GM23248 (cell line): Measurements from ENCODE around the gene PAK2. TPM values are rescaled to one million over a fixed set of nuclear protein-coding genes. Genes with fewer than 3 reads are reported as not detected.
"Not testable (repeated sequence)": the region's sequence is repeated elsewhere in the genome, so short reads cannot be mapped to it uniquely, and the experiment has no call there.

ENCODE experiments used
- DNase-seq: peaks from one replicate; pipeline ENCODE4 v3.0.0-alpha.2; 2015
- H2AFZ ChIP-seq: fragments of 200-600 bp; sonication (generic); 2 replicates; pipeline ENCODE4 v1.6.1; 2016; ENCODE audit warnings: antibody characterized with exemption
- H3F3A ChIP-seq: fragments of 200-600 bp; sonication (generic); 2 replicates; pipeline ENCODE4 v1.6.1; 2016; ENCODE audit warnings: mild to moderate bottlenecking, antibody characterized with exemption, mixed run types; ENCODE audit not compliant: insufficient read depth
- H3K27ac ChIP-seq: fragments of 200-600 bp; sonication (generic); 2 replicates; pipeline ENCODE4 v1.5.1; 2016; ENCODE audit warnings: mild to moderate bottlenecking
- H3K27me3 ChIP-seq: fragments of 200-600 bp; sonication (generic); replicated peaks from 2 replicates; pipeline ENCODE4 v1.6.1; 2016; ENCODE audit warnings: mild to moderate bottlenecking; ENCODE audit not compliant: insufficient read depth
- H3K36me3 ChIP-seq: fragments of 200-600 bp; sonication (generic); 2 replicates; pipeline ENCODE4 v1.6.1; 2016; ENCODE audit warnings: low read depth, mild to moderate bottlenecking
- H3K4me1 ChIP-seq: fragments of 200-600 bp; sonication (generic); 2 replicates; pipeline ENCODE4 v1.6.1; 2016; ENCODE audit warnings: mild to moderate bottlenecking; ENCODE audit not compliant: insufficient read depth
- H3K4me2 ChIP-seq: fragments of 200-600 bp; sonication (generic); one replicate; pipeline ENCODE4 v1.6.1; 2016; ENCODE audit warnings: mild to moderate bottlenecking; ENCODE audit not compliant: unreplicated experiment
- H3K4me3 ChIP-seq: fragments of 200-600 bp; sonication (generic); 2 replicates; pipeline ENCODE4 v1.5.1; 2016; ENCODE audit warnings: mild to moderate bottlenecking
- H3K79me2 ChIP-seq: fragments of 200-600 bp; sonication (generic); 2 replicates; pipeline ENCODE4 v1.6.1; 2016; ENCODE audit warnings: mild to moderate bottlenecking; ENCODE audit not compliant: insufficient read depth
- H3K9ac ChIP-seq: fragments of 200-600 bp; sonication (generic); 2 replicates; pipeline ENCODE4 v1.6.1; 2016; ENCODE audit warnings: mild to moderate bottlenecking
- H3K9me2 ChIP-seq: fragments of 200-600 bp; sonication (generic); 2 replicates; pipeline ENCODE4 v1.6.1; 2016; ENCODE audit warnings: mixed run types, mild to moderate bottlenecking, moderate library complexity; ENCODE audit not compliant: insufficient read depth
- H3K9me3 ChIP-seq: fragments of 200-600 bp; sonication (generic); one replicate; pipeline ENCODE4 v1.6.1; 2017; ENCODE audit warnings: low read depth
- H4K20me1 ChIP-seq: fragments of 200-600 bp; sonication (generic); 2 replicates; pipeline ENCODE4 v1.6.0; 2016; ENCODE audit not compliant: insufficient read depth
- EZH2 ChIP-seq: fragments of 200-600 bp; sonication (generic); IDR thresholded peaks from 2 replicates; pipeline ENCODE4 v1.6.1; 2018; ENCODE audit warnings: antibody characterized with exemption, mild to moderate bottlenecking; ENCODE audit not compliant: insufficient read depth, poor library complexity, severe bottlenecking
- EZH2phosphoT487 ChIP-seq: fragments of 200-600 bp; sonication (generic); IDR thresholded peaks from 2 replicates; pipeline ENCODE4 v1.6.1; 2018; ENCODE audit warnings: antibody characterized with exemption, moderate library complexity, mild to moderate bottlenecking, low read depth; ENCODE audit not compliant: insufficient read depth
- WGBS, 2 experiments: methylation state at CpG; one replicate each; pipeline ENCODE4 v1.1.6; 2015 to 2017; ENCODE audit warnings: low lambda C conversion rate in 2 of 2, low coverage in 1 of 2; ENCODE audit errors: missing lambda C conversion rate in 2 of 2; 5-methylcytosine and 5-hydroxymethylcytosine counted together
- in situ Hi-C: fragments of 300-500 bp; cut with MboI; formaldehyde crosslinking; loops from 2 replicates; pipeline ENCODE4 v1.15.0; 2020
- polyA plus RNA-seq: library from polyadenylated mRNA; unstranded; fragments of >200 nt; fragmentation: Nextera tagmentation; extraction: Ambion mirVana; gene quantifications from 2 replicates; pipeline ENCODE4 v1.2.1, GENCODE V29; 2016
- total RNA-seq: library from RNA; depleted of rRNA; stranded (reverse); fragments of >200 nt; shearing (Covaris generic); gene quantifications from 2 replicates; pipeline ENCODE4 v1.2.3, GENCODE V29; 2014

PAK2 gene
- total and polyA plus RNA-seq, 2 experiments from 2014 or later = 24.4 to 30.5 TPM

- peak; percentile 68 for DNase-seq
- Histone ChIP-seq H3K27me3 (no peaks in the 10 kb centered on the region), H3K9ac (no peak overlapping the region), H3K4me1 (no peaks in the 10 kb centered on the region), H4K20me1 (no peaks in the 10 kb centered on the region), H3K36me3 (0 out of 2 replicates have a peak, but pooled peaks cover under 1% of the 10 kb centered on the region), H2AFZ (no peak overlapping the region), H3K4me3 (no peak overlapping the region), H3K27ac (no peak overlapping the region), H3K79me2 (no peaks in the 10 kb centered on the region), H3K9me2 (no peaks in the 10 kb centered on the region), H3F3A (peaks cover 8% of the 10 kb centered on the region; the same call in 1 of the 2 replicates), H3K9me3 (no peaks in the 10 kb centered on the region), H3K4me2 (no peak overlapping the region)
- TF ChIP-seq EZH2phosphoT487 (no peak), EZH2 (no peak)
- in situ Hi-C loops = no loop called here
- whole genome bisulfite sequencing, 2 experiments = 9 to 12% methylated on average over 3 of the region's 3 CpGs
These were observed 98.3 kb downstream of the PAK2 start for GRCh38 chr3:196837819-196838420.

DNA sequence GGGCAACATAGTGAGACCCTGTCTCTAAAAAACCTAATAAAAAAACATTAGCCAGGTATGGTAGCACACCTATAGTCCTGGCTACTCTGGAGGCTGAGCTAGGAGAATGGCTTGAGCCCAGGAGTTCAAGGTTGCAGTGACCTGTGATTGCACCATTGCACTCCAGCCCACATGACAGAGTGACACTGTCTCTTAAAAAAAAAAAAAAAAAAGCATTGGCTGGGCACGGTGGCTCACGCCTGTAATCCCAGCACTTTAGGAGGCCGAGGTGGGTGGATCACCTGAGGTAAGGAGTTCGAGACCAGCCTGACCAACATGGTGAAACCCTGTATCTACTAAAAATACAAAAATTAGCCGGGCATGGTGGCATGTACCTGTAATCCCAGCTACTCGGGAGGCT, 99.7 kb downstream of the PAK2 start:
- H2AFZ ChIP-seq, H3F3A ChIP-seq, H3K4me3 ChIP-seq, in situ Hi-C loops, H3K9me2 ChIP-seq, H4K20me1 ChIP-seq, H3K27me3 ChIP-seq, H3K4me2 ChIP-seq, H3K9me3 ChIP-seq, H3K36me3 ChIP-seq, H3K79me2 ChIP-seq, H3K27ac ChIP-seq, DNase-seq, H3K9ac ChIP-seq, H3K4me1 ChIP-seq: not testable (repeated sequence)
- 84% methylated on average over 6 of the region's 6 CpGs for WGBS, 2 experiments

GRCh38 chr3:196842567-196843434, 103.1 kb downstream of the PAK2 start:
- Histone ChIP-seq H3K36me3 (no peaks in the 10 kb centered on the region), H3F3A (no peaks in the 10 kb centered on the region), H3K79me2 (no peaks in the 10 kb centered on the region), H3K9ac (no peak overlapping the region), H3K4me3 (no peak overlapping the region), H3K4me1 (no peaks in the 10 kb centered on the region), H4K20me1 (no peaks in the 10 kb centered on the region), H3K27ac (no peak overlapping the region), H3K9me2 (no peaks in the 10 kb centered on the region), H2AFZ (no peak overlapping the region), H3K4me2 (no peak overlapping the region), H3K9me3 (no peaks in the 10 kb centered on the region), H3K27me3 (no peaks in the 10 kb centered on the region)
- 59 to 60% methylated on average over 17 of the region's 17 CpGs for WGBS, 2 experiments
- in situ Hi-C loops = no loop called here
- no peak for DNase-seq
- TF ChIP-seq EZH2 (no peak), EZH2phosphoT487 (no peak)

DNA sequence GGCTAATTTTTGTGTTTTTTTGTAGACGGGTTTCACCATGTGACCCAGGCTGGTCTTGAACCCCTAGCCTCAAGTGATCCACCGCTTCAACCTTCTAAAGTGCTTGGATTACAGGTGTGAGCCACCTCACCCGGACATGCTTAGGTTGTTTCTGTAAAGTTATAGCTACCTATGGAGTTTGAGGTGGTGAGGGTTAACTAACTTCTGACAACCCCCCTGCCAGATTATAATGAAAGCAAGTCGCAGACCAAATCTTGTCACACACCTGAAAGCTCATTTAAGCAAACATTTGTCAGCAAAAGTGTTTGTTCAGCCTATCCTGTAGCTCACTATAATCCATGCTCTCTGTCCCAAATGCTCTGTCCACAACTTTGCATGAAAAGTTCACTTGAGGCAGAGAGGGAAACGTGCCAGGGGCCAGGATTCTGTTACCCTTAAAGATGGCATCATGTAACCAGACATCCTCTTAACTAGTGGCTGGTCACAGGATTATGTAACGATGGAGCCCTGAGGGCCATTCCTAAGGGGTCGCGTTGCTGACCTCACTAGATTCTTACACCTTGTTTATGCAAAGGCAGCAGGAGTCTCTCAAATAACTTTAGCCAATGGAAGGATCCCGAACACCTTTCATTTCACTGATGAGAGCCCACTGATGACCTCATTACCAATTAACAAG, 103.9 kb downstream of the PAK2 start:
- H3K9me2 ChIP-seq = no peaks in the 10 kb centered on the region
- in situ Hi-C loops = no loop called here
- no peaks in the 10 kb centered on the region for H3K27me3 ChIP-seq
- H4K20me1 ChIP-seq = no peaks in the 10 kb centered on the region
- DNase-seq = no peak
- H3K36me3 ChIP-seq = no peaks in the 10 kb centered on the region
- WGBS, 2 experiments = 75 to 79% methylated on average over 9 of the region's 9 CpGs
- no peaks in the 10 kb centered on the region for H3F3A ChIP-seq
- no peak overlapping the region for H3K4me3 ChIP-seq
- H3K27ac ChIP-seq = no peak overlapping the region
- TF ChIP-seq EZH2phosphoT487 = no peak
- no peak for TF ChIP-seq EZH2
- H3K4me2 ChIP-seq = no peak overlapping the region
- H3K9ac ChIP-seq = no peak overlapping the region
- no peaks in the 10 kb centered on the region for H3K79me2 ChIP-seq
- H3K4me1 ChIP-seq = no peaks in the 10 kb centered on the region
- H3K9me3 ChIP-seq = no peaks in the 10 kb centered on the region
- no peak overlapping the region for H2AFZ ChIP-seq

DNA sequence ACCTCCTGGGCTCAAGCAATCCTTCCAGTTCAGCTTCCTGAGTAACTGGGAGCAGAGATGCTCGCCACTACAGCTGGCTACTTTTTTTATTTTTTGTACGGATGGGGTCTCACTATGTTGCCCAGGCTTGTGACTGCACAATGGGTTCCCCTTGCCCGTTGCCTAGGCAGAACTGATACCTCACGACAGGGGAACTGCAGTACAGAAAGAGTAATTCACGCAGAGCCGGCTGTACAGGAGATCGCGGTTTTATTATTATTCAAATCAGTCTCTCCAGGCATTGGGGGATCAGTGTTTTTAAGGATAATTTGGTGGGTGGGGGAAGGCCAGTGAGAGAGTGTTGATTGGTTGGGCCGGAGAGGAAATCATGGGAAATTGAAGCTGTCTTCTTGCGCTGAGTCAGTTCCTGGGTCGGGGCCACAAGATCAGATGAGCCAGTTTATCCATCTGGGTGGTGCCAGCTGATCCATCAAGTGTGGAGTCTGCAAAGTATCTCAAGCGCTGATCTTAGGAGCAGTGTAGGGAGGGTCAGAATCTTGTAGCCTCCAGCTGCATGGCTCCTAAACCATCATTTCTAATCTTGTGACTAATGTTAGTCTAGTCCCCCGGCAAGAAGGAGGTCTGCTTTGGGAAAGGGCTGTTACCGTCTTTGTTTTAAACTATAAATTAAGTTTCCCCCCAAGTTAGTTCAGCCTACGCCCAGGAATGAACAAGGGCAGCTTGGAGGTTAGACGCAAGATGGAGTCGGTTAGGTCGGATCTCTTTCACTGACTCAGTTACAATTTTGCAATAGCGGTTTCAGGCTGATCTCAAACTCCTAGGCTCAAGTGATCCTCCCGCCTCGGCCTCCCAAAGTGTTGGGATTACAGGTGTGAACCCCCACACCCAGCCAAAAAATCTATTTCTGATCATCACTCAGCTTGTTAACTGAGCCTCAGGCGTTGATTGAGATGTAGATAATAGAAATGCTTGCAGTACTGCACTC, 104.9 kb downstream of the PAK2 start:
- H3K27me3 ChIP-seq, H3K79me2 ChIP-seq, DNase-seq, H3K4me2 ChIP-seq, H2AFZ ChIP-seq, H3K9ac ChIP-seq, H3K9me2 ChIP-seq, H3K36me3 ChIP-seq, H3K27ac ChIP-seq, H3K9me3 ChIP-seq, H3F3A ChIP-seq, H3K4me1 ChIP-seq, H3K4me3 ChIP-seq, H4K20me1 ChIP-seq, in situ Hi-C loops: not testable (repeated sequence)
- 88% methylated on average over 20 of the region's 22 CpGs for WGBS, 2 experiments

- WGBS, 2 experiments = 71 to 72% methylated on average over 4 of the region's 4 CpGs
- H2AFZ ChIP-seq, H3K4me2 ChIP-seq, H3K27me3 ChIP-seq, H3K36me3 ChIP-seq, DNase-seq, in situ Hi-C loops, H3K79me2 ChIP-seq, H3F3A ChIP-seq, H3K4me3 ChIP-seq, H3K4me1 ChIP-seq, H3K9me2 ChIP-seq, H3K27ac ChIP-seq, H4K20me1 ChIP-seq, H3K9me3 ChIP-seq, H3K9ac ChIP-seq: not testable (repeated sequence)
These were observed 108.7 kb downstream of the PAK2 start for GRCh38 chr3:196848375-196848774.
